Epithelial cell of esophagus (primary cell): ENCODE measurements around the gene SLC25A41.

Experiments used
- DNase-seq: peaks from one replicate; pipeline ENCODE4 v3.0.0; 2010; ENCODE audit warnings: low read depth
- H3K4me3 ChIP-seq: 2 replicates; pipeline ENCODE4 v1.5.1; 2011; ENCODE audit warnings: mild to moderate bottlenecking, low read length, control low read depth
- TF ChIP-seq, protein P1 (sequence below): IDR thresholded peaks from 2 replicates; pipeline ENCODE4 v1.5.1; 2011; ENCODE audit warnings: low read depth, mild to moderate bottlenecking, low read length, control low read depth, inconsistent platforms; ENCODE audit not compliant: insufficient read depth; ENCODE audit errors: missing control alignments

Gene SLC25A41

GRCh38 chr19:6464070-6464873, 30.7 kb upstream of the SLC25A41 start, which contains the start of gene CRB3:
CRB3 (plus strand) TSS chr19:6464271; CDS start chr19:6464702, 431 bp downstream.
- DNase-seq, result peak; percentile 86
- TF ChIP-seq, protein P1, sequence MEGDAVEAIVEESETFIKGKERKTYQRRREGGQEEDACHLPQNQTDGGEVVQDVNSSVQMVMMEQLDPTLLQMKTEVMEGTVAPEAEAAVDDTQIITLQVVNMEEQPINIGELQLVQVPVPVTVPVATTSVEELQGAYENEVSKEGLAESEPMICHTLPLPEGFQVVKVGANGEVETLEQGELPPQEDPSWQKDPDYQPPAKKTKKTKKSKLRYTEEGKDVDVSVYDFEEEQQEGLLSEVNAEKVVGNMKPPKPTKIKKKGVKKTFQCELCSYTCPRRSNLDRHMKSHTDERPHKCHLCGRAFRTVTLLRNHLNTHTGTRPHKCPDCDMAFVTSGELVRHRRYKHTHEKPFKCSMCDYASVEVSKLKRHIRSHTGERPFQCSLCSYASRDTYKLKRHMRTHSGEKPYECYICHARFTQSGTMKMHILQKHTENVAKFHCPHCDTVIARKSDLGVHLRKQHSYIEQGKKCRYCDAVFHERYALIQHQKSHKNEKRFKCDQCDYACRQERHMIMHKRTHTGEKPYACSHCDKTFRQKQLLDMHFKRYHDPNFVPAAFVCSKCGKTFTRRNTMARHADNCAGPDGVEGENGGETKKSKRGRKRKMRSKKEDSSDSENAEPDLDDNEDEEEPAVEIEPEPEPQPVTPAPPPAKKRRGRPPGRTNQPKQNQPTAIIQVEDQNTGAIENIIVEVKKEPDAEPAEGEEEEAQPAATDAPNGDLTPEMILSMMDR, result no peak
- peak within 1 kb of the TSS; percentile 82 for H3K4me3 ChIP-seq

- TF ChIP-seq, protein P1, result peak; percentile 66
- H3K4me3 ChIP-seq, result peak overlapping the region; percentile 62
- DNase-seq, result peak; percentile 99
Measured at GRCh38 chr19:6460099-6460884, 26.7 kb upstream of the SLC25A41 start.

GRCh38 chr19:6459262-6460098, 25.9 kb upstream of the SLC25A41 start, which contains the start of gene SLC25A23:
SLC25A23 (minus strand) TSS chr19:6459792; CDS start chr19:6459628, 164 bp downstream.
- H3K4me3 ChIP-seq, result peak within 1 kb of the TSS; percentile 62
- DNase-seq, result peak; percentile 83
- TF ChIP-seq, protein P1, result no peak

- TF ChIP-seq, protein P1, result no peak
- DNase-seq, result no peak
- peak overlapping the region; percentile 62 for H3K4me3 ChIP-seq
Measured at GRCh38 chr19:6458695-6459261, 25.2 kb upstream of the SLC25A41 start.

GRCh38 chr19:6457958-6458694, 24.6 kb upstream of the SLC25A41 start:
- TF ChIP-seq, protein P1, result no peak
- no peak overlapping the region for H3K4me3 ChIP-seq
- no peak for DNase-seq

DNA sequence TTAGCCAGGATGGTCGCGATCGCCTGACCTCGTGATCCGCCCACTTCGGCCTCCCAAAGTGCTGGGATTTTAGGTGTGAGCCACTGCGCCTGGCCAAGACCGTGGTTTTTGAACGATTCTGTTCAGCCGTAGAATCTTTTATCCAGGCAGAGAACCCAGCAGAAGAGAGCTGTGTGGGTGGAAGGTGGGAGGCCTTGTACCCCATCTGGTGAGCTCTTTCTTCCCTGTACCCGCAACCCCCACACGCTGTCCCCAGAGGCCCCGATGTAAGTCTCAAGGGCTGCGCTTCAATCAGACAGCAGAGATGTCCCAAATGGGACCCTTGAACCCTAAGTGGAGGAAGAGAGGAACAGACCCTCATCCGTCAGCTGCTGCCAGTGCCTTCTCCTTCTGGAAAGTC, 22.4 kb upstream of the SLC25A41 start:
- H3K4me3 ChIP-seq, result no peak overlapping the region
- TF ChIP-seq, protein P1, result no peak
- DNase-seq, result no peak
